Memory B cell (primary cell): Measurements from ENCODE around the gene C1QTNF6.

Experiments
- ATAC-seq: fragments of 150-1000 bp; cut with Tn5 transposase; 2 replicates; pipeline ENCODE4 v1.10.0; 2021; ENCODE audit warnings: low read depth, mild to moderate bottlenecking, moderate library complexity
- DNase-seq, 2 donors: peaks; one replicate each; pipeline ENCODE4 v3.0.0; 2022; ENCODE audit warnings: low spot score in 2 of 2
- H3K27ac Mint-ChIP-seq: one replicate; pipeline ENCODE4 v1.8.0; 2022; ENCODE audit warnings: mild to moderate bottlenecking, moderate library complexity, mixed read lengths
- H3K27me3 Mint-ChIP-seq: one replicate; pipeline ENCODE4 v1.8.0; 2022; ENCODE audit warnings: mixed read lengths
- H3K36me3 Mint-ChIP-seq: one replicate; pipeline ENCODE4 v1.8.0; 2022; ENCODE audit warnings: mild to moderate bottlenecking, mixed read lengths
- H3K4me1 Mint-ChIP-seq: one replicate; pipeline ENCODE4 v1.8.0; 2022; ENCODE audit warnings: mixed read lengths
- H3K4me3 Mint-ChIP-seq: one replicate; pipeline ENCODE4 v1.8.0; 2022; ENCODE audit warnings: mild to moderate bottlenecking, moderate library complexity, mixed read lengths
- H3K9me3 Mint-ChIP-seq: one replicate; pipeline ENCODE4 v1.8.0; 2022; ENCODE audit warnings: mixed read lengths

C1QTNF6 gene

GRCh38 chr22:37138849-37139561 lies 49.0 kb downstream of the C1QTNF6 start:
- DNase-seq = no peak
- no peaks in the 10 kb centered on the region for H3K27me3 Mint-ChIP-seq
- peak overlapping the region; percentile 29 for H3K27ac Mint-ChIP-seq
- no peaks in the 10 kb centered on the region for H3K9me3 Mint-ChIP-seq
- no peak for ATAC-seq
- H3K4me1 Mint-ChIP-seq = peaks cover 5% of the 10 kb centered on the region
- H3K36me3 Mint-ChIP-seq = no peaks in the 10 kb centered on the region
- H3K4me3 Mint-ChIP-seq = no peak overlapping the region

GRCh38 chr22:37137903-37138665 lies 50.0 kb downstream of the C1QTNF6 start:
- Mint-ChIP-seq H3K9me3 (no peaks in the 10 kb centered on the region), H3K4me1 (peaks cover 5% of the 10 kb centered on the region), H3K27ac (no peak overlapping the region), H3K27me3 (no peaks in the 10 kb centered on the region), H3K36me3 (no peaks in the 10 kb centered on the region), H3K4me3 (no peak overlapping the region)
- DNase-seq (no peak), ATAC-seq (no peak)

DNA sequence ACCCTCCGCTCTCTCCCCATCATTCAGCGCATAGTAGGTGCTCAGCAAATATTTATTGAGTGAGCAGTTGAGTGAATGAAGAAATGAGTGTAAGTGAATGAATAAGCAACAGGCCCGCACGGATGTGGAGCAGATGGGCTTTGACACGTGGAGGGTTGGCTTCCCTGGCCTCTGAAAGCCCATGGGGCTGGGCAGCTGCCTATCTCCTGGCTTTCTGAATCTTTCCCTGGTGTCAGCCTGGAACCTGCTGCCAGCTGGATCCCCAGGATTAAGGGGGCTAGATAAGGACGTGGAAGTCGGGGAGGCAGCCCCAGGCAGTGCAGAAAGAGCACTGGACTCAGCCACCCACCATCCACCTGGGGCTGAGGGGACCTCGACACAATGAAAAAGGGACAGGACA lies 50.9 kb downstream of the C1QTNF6 start:
- Mint-ChIP-seq H3K27ac (no peak overlapping the region), H3K9me3 (no peaks in the 10 kb centered on the region), H3K4me3 (no peak overlapping the region), H3K36me3 (no peaks in the 10 kb centered on the region), H3K27me3 (no peaks in the 10 kb centered on the region), H3K4me1 (peaks cover 5% of the 10 kb centered on the region)
- no peak for ATAC-seq
- no peak for DNase-seq

DNA sequence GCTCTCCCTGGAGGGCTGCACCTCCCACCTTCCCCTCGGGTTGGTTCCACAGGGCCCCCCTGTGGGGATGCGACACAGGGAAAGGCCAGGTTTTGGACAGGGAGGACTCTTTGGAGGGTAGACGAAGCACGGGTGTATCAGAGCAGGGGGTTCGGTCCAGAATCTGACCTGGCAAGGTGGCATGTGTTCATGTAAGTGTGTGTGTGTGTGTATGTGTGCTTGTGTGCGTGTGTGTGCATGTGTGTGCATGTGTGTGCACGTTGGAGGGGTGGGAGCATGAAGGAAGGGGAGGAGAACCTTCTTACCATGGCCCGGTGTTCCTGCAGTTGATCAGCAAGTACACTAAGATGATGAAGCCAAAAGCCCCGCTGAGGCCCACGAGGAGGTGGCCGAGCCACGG lies 53.0 kb downstream of the C1QTNF6 start:
- H3K9me3 Mint-ChIP-seq = no peaks in the 10 kb centered on the region
- no peak for DNase-seq
- H3K27me3 Mint-ChIP-seq = no peaks in the 10 kb centered on the region
- no peak overlapping the region for H3K4me3 Mint-ChIP-seq
- no peak overlapping the region for H3K27ac Mint-ChIP-seq
- H3K4me1 Mint-ChIP-seq = peaks cover 5% of the 10 kb centered on the region
- H3K36me3 Mint-ChIP-seq = no peaks in the 10 kb centered on the region
- ATAC-seq = no peak

GRCh38 chr22:37133304-37134018 lies 54.6 kb downstream of the C1QTNF6 start:
- no peaks in the 10 kb centered on the region for H3K36me3 Mint-ChIP-seq
- H3K4me3 Mint-ChIP-seq = no peak overlapping the region
- H3K4me1 Mint-ChIP-seq = peaks cover 1% of the 10 kb centered on the region
- no peaks in the 10 kb centered on the region for H3K9me3 Mint-ChIP-seq
- H3K27me3 Mint-ChIP-seq = no peaks in the 10 kb centered on the region
- no peak overlapping the region for H3K27ac Mint-ChIP-seq
- no peak for DNase-seq
- no peak for ATAC-seq

DNA sequence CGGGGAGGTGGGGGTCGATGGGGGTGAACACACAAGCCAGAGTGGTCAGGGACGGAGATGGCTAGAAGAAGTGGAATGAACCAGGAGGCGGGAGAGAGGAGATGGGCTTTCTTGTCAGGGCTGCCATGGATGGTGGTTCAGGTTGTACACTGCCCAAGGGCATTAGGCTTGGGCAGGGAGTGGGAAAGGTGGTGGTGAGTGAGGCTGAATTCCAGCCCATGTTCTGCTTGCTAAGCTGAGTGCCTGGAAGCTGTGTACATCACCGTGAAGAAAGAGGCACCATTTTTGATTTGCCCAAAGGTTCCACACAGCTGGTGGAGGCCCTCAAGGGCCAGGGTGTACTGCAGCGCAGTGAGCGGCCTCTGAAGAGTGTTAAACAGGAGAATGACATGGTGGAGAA lies 55.3 kb downstream of the C1QTNF6 start:
- H3K4me1 Mint-ChIP-seq = no peaks in the 10 kb centered on the region
- ATAC-seq = no peak
- no peak overlapping the region for H3K4me3 Mint-ChIP-seq
- H3K27me3 Mint-ChIP-seq = no peaks in the 10 kb centered on the region
- no peak overlapping the region for H3K27ac Mint-ChIP-seq
- DNase-seq = no peak
- H3K36me3 Mint-ChIP-seq = no peaks in the 10 kb centered on the region
- no peaks in the 10 kb centered on the region for H3K9me3 Mint-ChIP-seq
